NK-92 treated with Interleukin-12 subunit alpha and Interleukin-12 subunit beta, amount 100 ng/mL, for 24 hours (cell line): ENCODE measurements around the gene ESPL1.
A peak's percentile ranks its signal among the peaks of the same experiment; 100 is the strongest.
"Not testable (repeated sequence)": the region's sequence is repeated elsewhere in the genome, so short reads cannot be mapped to it uniquely, and the experiment has no call there.

Experiments used
- DNase-seq: peaks from one replicate; lab custom pipeline; 2025; lab: John Stamatoyannopoulos, UW

Gene ESPL1

DNA sequence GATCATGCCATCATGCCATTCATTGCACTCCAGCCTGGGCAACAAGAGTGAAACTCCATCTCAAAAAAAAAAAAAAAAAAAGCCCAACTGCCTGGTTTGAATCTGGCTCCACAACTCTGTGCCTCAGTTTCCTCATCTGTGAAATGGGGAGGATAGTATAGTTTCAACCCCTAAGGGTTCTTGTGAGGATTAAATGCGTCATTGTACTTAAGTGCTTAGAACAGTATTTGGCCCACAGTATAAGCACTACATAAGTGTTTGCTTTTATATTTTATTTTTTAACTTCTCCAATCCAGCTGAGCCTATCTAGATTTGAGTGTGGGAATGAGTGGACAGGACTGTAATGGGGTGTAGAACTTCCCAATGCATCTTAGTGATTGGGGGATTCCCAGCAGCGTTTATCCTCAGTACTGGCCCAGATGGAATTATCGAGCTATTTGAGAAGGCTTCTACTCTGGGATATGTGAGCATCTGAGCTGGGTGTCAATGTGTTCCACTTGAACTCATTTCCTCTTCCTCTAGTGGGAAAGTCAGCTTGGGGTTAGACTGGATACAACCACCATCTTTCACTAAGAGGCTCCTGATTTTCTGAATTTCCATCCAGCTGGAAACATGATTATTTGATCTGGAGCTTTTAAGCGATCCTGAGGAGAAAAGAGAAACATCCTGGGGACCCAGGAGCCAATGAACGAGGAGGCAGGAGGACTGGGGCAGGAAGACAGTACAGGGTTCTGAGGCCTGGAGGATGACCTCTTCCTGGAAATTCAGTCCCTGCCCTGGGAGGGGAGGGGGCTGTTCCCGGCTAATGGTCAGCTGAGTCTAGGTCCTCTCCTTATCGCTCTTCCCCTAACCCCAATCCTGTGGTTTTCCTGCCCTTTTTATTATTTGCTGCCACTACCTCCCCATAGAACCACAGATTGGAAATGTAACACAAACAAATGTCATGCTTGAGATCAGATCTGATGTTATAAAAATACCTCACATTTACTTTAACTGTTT lies 9.3 kb upstream of the ESPL1 start:
- no peak for DNase-seq

DNA sequence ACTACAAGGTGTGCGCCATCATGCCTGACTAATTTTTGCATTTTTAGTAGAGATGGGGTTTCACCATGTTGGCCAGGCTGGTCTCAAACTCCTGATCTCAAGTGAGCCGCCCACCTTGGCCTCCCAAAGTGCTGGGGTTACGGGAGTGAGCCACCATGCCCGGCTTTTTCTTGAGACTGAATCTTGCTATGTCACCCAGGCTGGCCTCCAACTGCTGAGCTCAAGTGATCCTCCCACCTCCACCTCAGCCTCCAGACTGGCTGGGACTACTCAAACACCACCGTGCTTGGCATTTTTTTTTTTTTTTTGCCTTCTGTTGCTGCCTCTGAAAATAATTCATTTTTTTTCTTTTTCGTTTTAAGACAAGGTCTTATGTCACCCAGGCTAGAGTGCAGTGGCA lies 8.2 kb upstream of the ESPL1 start:
- no peak for DNase-seq

DNA sequence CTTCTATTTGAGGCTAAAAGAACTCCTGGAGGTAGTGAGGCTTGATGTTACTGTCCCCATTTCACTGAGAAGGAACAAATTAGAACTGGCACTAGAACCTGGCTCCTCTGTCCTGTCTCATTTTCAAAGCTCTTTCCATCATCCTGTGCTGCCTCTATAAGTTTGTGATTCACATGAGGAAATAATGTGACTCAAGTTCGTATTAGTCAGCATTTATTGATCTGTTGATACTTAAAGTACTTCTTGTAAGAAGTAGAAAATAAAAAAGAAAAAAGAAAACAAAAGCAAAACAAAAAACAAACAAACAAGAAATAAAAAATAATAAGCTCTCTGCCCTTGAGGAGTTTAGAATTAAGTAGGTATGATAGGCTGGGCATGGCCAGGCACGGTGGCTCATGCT lies 2.3 kb upstream of the ESPL1 start:
- no peak for DNase-seq

DNA sequence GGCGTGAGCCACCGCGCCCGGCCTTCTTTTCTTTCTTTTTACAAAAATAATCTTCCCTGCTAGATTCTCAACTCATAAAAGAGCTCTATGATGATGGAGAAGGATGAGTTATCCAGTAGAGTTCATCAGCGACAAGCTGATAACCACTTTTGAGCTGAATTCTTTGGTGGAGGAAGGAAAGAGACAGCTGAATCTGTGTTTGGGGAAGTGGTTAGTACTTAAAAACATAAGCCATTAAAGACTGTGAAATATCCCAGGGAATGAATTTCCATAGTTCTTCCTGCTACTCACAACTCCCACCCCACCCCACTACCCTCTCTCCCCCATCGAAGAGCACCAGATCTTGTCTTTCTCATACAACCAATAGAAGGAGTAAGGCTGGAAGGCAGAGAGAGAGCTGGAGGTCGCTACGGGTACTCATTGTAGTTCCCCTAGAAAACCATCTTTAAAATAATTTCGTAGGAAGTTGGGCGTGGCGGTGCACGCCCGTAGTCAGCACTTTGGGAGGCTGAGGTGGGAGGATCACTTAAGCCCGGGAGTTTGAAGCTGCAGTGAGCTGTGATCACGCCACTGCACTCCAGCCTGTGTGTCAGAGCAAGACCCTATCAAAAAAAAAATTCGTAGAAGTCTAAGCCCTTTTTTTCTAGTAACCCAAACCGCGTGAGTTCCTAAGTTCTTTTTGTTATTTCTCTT lies 647 bp upstream of the ESPL1 start:
- no peak for DNase-seq

DNA sequence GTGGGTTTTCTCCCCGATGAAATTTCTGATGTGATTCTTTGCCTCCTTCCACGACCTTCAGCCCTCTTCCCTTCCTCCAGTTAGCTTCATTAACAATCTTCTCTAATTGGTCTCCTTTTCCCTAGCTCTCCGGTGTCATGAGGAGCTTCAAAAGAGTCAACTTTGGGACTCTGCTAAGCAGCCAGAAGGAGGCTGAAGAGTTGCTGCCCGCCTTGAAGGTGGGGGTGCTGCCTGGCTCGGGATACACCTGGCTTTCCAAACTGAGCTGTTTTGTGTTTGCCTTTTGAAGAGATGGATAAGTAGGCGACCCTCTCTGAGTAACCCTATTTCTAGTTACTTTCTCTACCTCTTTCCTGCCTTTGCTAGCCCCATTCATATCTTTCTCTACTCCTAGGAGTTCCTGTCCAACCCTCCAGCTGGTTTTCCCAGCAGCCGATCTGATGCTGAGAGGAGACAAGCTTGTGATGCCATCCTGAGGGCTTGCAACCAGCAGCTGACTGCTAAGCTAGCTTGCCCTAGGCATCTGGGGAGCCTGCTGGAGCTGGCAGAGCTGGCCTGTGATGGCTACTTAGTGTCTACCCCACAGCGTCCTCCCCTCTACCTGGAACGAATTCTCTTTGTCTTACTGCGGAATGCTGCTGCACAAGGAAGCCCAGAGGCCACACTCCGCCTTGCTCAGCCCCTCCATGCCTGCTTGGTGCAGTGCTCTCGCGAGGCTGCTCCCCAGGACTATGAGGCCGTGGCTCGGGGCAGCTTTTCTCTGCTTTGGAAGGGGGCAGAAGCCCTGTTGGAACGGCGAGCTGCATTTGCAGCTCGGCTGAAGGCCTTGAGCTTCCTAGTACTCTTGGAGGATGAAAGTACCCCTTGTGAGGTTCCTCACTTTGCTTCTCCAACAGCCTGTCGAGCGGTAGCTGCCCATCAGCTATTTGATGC lies 797 bp downstream of the ESPL1 start:
- no peak for DNase-seq

DNA sequence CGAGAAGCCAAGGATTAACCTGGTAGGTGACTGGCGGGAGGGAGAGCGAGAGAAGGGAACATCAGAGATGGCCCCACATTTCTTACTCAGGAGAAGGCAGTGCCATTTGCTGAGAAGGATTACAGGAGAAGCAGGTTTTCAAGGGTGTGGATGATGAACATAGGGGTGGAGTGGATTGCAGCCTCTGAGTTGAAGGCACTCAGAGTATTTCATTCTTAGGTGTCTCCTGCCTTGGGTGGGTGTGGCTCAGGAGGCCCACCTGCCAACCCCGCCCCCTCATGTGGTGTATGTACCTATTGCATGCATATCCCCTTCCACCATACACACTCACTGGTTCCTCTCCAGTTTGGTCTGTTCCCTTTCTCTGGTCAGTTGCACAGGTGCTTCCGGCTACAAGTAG lies 6.3 kb downstream of the ESPL1 start:
- no peak for DNase-seq

DNA sequence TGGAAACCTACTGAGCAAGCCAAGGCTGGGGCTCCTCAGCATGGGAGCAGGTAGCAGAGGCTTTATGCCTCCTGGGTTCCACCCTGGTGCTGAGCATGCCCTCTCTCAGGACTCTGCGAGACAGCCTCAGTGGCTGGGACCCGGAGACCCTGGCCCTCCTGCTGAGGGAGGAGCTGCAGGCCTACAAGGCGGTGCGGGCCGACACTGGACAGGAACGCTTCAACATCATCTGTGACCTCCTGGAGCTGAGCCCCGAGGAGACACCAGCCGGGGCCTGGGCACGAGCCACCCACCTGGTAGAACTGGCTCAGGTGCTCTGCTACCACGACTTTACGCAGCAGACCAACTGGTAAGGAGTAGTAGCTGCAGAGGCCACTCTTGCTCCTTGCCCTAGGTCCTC lies 8.4 kb downstream of the ESPL1 start:
- DNase-seq, result no peak

DNA sequence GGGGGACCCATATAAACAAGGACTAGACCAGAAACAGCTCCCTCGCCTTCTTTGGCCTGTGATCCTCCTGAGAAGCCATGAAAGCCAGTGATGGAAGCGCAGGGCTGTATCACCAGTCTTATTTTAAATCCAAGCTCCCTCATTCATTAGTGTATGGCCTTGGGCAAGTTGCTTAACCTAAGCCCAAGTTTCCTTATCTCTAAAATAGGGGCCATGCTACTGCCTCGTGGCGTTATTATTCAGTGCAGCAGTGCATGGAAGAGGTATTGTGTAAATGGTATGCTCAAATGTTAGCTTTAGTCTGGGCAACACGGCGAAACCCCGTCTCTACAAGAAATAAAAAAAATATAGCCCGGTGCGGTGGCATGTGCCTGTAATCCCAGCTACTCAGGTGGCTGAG lies 9.9 kb downstream of the ESPL1 start:
- DNase-seq, result no peak

DNA sequence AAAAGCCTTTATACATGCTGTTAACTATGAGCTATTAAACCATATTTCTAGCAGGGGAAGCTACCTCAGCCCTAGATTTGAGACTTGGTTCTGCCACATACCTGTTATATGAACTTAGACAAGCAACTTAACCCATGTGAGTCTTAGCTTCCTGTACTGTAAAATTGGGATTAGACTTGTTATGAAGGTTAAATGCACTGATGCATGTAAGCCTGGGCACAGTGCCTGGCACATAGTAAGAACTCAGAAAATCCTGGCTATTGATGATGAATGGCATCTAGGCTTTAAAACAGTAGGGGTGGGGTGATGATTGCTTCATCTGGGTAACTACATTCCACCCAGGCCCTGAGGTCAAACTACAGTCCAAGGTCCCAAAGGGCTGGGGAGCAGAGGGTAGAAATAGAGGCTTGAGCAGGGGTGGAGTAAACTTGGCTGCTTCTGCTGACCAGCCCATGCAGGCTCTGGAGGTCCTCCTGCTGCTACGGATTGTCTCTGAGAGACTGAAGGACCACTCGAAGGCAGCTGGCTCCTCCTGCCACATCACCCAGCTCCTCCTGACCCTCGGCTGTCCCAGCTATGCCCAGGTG lies 11.3 kb downstream of the ESPL1 start:
- DNase-seq, result no peak

DNA sequence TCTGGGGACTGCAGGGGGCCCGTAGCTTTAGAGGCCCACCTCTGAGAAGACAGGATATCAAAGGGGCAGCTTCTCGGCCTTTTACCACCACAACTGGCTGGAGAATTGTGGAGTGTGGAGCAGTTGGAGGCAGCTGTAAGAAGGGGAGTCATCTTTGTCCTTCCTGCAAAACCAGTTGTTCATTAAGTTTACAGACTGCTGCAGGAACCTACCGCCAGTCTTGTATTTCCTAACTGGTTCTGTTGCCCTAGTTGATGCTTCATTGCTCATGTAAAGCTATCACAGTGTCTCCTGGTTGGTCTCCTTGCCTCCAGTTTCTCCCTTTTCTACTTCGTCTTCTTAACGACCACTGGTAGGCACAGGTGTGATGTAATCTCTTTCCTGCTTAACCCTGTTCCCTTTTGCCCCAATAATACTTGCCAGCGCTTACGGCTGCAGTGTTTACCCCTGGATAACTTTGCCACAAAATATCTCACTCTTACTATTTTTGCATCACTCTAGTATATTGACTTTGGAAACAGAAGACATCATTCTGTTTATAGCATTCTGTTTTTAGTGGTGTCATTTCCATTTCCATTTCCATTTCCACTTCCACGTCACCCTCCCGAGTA lies 11.9 kb downstream of the ESPL1 start:
- no peak for DNase-seq

DNA sequence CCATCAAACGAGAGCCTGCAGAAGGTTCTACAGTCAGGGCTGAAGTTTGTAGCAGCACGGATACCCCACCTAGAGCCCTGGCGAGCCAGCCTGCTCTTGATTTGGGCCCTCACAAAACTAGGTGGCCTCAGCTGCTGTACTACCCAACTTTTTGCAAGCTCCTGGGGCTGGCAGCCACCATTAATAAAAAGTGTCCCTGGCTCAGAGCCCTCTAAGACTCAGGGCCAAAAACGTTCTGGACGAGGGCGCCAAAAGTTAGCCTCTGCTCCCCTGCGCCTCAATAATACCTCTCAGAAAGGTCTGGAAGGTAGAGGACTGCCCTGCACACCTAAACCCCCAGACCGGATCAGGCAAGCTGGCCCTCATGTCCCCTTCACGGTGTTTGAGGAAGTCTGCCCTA lies 18.3 kb downstream of the ESPL1 start:
- no peak for DNase-seq

DNA sequence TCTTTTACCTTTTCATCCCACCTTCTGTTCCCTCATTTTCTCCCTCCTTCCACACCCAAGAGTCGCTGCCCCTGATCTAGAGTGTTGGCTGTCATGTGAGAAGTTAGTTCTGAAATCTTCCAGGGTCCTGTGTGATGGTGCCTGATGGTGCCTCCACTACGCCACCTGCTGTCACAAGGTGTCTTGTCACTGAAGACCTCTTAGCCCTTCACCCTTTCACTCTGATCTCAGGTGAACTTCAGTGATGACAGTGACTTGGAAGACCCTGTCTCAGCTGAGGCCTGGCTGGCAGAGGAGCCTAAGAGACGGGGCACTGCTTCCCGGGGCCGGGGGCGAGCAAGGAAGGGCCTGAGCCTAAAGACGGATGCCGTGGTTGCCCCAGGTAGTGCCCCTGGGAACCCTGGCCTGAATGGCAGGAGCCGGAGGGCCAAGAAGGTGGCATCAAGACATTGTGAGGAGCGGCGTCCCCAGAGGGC lies 19.7 kb downstream of the ESPL1 start:
- no peak for DNase-seq

DNA sequence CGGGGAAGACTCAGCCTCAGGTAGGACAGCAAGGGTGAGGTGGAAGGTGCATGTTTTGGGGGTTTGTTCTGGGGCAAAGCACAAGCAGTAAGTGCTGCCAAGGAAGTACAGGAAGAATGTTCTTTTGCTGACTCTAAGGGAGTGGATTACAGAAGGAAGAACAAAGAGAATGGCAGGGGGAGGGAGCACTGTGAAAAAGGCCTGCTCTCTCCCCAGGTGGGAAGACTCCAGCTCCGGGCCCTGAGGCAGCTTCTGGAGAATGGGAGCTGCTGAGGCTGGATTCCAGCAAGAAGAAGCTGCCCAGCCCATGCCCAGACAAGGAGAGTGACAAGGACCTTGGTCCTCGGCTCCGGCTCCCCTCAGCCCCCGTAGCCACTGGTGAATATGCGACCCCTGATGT lies 20.2 kb downstream of the ESPL1 start:
- DNase-seq, result no peak

DNA sequence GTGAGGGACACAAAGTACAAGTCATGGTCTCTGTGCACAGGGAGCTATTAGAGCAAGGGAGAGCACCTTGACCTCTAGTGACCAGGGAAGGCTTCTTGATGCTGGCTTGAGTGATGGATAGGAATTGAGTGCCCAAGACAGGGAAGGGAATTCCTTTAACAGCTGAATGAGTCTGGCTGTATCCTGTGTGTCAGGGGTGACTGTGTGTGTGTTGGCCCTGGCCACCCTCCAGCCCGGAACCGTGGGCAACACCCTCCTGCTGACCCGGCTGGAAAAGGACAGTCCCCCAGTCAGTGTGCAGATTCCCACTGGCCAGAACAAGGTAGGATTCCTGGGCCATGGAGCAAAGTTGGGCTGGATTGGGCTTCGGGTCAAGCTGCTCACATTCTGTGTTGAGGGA lies 21.8 kb downstream of the ESPL1 start:
- no peak for DNase-seq

DNA sequence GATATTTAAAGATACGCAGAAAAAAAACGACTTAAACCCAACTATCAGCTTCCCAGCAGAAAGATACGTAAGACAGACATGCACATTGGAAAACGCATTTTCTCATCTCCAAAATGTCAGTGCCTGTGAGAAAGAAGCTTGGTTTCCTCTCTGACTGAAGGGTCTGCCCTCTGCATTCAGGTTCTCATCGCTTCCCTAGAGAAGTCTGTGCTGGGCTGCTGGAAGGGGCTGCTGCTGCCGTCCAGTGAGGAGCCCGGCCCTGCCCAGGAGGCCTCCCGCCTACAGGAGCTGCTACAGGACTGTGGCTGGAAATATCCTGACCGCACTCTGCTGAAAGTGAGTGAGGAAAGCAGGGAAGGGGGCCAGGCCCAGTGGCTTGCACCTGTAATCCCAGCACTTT lies 22.6 kb downstream of the ESPL1 start:
- DNase-seq, result no peak

DNA sequence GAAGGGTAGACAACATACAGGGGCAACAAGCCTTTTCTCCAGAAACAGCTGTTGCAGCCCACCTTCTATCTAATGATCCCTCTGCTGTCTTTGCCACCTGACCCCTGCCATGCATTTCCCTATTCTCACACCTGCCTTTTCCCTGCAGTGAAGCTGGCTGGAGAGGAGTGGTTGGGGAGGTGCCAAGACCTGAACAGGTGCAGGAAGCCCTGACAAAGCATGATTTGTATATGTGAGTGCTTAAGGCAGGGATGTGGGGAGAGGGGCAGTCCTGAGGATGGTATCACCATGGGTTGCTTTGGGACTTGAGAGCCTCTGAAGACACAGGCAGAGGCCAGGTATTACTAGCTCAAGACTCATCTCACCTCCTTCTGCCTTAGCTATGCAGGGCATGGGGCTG lies 24.3 kb downstream of the ESPL1 start:
- DNase-seq, result no peak

DNA sequence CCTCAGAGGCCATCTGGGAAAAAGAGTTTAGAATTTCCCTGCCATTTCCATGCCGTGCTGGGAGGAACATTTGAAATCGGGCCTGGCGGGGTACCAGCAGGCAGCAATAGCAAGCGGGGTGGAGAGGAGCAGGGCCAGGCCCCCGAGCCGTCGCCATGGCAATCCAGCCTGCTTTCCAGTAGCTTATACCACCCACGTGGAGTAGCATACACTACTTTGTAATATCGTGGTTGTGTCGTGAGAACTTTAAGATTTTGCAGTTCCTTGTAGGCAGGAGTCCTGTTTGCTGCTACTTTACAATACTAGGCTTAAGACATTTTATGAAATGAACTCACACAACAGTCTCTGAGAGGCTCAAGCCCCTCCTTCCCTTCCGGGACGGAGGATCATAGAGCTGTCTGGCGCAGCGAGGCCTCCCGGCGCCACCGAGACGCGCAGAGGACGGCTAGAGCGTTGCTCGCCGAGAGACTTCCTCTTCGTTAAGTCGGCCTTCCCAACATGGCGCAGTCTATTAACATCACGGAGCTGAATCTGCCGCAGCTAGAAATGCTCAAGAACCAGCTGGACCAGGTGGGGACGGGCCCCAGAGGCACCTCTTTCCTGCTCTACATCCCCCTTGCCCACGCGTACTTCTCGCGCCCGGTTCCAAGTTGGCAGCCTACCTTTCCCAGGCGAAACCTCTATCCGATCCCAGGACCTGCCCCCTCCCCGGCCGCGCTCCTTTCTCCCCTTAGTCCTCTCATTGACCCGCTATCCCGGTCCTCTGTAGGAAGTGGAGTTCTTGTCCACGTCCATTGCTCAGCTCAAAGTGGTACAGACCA lies 27.2 kb downstream of the ESPL1 start, which contains the start of gene PFDN5:
TSS of gene PFDN5 (plus strand) at position 473 of the 821 bp plus-strand sequence. CDS start at position 499, 26 bp downstream.
- peak; percentile 58 for DNase-seq

DNA sequence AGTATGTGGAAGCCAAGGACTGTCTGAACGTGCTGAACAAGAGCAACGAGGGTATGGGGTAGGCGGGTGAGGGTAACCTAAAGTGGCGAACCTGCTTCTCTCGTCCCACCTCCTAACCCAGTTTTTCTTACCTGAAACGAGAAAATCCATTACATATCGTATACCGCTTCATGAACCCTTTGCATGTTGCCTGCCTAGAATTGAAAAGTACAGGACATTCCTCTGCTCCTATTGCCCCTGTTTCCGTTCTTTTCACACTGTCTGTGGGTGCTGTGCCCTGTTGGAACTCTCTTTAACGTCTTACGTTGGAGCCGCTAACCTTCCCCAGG lies 27.8 kb downstream of the ESPL1 start:
- no peak for DNase-seq

DNA sequence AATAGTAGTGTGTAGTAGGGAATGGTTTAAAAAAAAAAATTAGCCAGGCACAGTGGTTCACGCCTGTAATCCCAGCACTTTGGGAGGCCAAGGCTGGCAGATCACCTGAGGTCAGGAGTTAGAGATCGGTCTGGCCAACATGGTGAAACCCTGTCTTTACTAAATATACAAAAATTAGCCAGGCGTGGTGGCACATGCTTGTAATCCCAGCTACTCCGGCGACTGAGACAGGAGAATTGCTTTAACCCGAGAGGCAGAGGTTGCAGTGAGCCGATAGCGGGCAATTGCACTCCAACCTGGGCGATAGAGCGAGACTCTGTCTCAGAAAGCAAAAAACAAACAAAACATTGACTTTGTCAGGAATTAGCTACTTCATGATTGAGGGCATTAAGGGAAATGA lies 29.0 kb downstream of the ESPL1 start:
- not testable (repeated sequence) for DNase-seq

DNA sequence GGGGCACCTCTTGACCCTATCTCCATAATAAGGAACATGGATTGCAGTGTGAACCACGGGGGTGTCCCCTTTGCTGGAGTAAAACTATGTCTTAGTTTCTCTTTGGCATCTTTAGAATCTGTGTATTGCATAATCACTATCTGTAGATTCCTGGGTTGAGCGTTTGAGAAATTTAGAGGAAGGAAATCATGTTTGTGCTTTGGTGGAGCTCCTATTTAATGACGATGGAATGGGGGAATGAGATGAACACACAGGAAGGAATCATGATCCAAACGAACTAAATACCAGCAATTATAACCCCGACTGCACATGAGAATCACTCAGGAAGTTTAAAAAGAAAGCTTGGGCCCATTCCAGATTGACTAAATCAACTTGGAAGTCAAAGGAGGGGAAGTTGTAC lies 30.1 kb downstream of the ESPL1 start:
- DNase-seq, result no peak

DNA sequence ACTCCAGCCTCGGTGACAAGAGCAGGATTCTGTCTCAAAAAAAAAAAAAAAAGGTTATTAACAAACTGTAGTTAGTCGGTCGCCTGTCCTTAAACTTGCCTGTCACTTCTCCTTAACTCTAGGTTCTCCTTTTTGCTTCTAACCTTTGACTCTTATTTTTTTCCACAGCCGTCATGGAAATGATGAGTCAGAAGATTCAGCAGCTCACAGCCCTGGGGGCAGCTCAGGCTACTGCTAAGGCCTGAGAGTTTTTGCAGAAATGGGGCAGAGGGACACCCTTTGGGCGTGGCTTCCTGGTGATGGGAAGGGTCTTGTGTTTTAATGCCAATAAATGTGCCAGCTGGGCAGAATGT lies 31.0 kb downstream of the ESPL1 start:
- DNase-seq, result no peak
